Type B pancreatic cell (in vitro differentiated cells): Measurements from ENCODE around the gene CHD5. TPM values are rescaled to one million over a fixed set of nuclear protein-coding genes. Genes with fewer than 3 reads are reported as not detected.

Experiments used
- DNase-seq: peaks from one replicate; pipeline ENCODE4 v3.0.0; 2021; ENCODE audit warnings: mixed read lengths; ENCODE audit not compliant: unreplicated experiment; ENCODE audit errors: extremely low spot score
- H3K27ac Mint-ChIP-seq: 2 replicates; pipeline ENCODE4 v1.8.0; 2021; ENCODE audit warnings: mild to moderate bottlenecking, mixed read lengths
- H3K27me3 Mint-ChIP-seq: 2 replicates; pipeline ENCODE4 v1.8.0; 2021; ENCODE audit warnings: mixed read lengths
- H3K36me3 Mint-ChIP-seq: 2 replicates; pipeline ENCODE4 v1.8.0; 2021; ENCODE audit warnings: mixed read lengths
- H3K4me1 Mint-ChIP-seq: one replicate; pipeline ENCODE4 v1.8.0; 2021; ENCODE audit warnings: mixed read lengths; ENCODE audit not compliant: unreplicated experiment
- H3K4me3 Mint-ChIP-seq: 2 replicates; pipeline ENCODE4 v1.8.0; 2021; ENCODE audit warnings: mild to moderate bottlenecking, mixed read lengths
- H3K9me3 Mint-ChIP-seq: 2 replicates; pipeline ENCODE4 v1.8.0; 2021; ENCODE audit warnings: mixed read lengths
- CTCF ChIP-seq: fragments of 200-600 bp; sonication (generic); conservative IDR thresholded peaks from 2 replicates; pipeline ENCODE4 v1.5.0; 2021; ENCODE audit warnings: antibody characterized with exemption, mild to moderate bottlenecking
- total RNA-seq: library from RNA; stranded (reverse); gene quantifications from 2 replicates; pipeline ENCODE4 v1.2.1, GENCODE V29; 2021; ENCODE audit warnings: low replicate concordance

Gene CHD5
- total RNA-seq, 1 donor from 2014 or later: 0.70 TPM

DNA sequence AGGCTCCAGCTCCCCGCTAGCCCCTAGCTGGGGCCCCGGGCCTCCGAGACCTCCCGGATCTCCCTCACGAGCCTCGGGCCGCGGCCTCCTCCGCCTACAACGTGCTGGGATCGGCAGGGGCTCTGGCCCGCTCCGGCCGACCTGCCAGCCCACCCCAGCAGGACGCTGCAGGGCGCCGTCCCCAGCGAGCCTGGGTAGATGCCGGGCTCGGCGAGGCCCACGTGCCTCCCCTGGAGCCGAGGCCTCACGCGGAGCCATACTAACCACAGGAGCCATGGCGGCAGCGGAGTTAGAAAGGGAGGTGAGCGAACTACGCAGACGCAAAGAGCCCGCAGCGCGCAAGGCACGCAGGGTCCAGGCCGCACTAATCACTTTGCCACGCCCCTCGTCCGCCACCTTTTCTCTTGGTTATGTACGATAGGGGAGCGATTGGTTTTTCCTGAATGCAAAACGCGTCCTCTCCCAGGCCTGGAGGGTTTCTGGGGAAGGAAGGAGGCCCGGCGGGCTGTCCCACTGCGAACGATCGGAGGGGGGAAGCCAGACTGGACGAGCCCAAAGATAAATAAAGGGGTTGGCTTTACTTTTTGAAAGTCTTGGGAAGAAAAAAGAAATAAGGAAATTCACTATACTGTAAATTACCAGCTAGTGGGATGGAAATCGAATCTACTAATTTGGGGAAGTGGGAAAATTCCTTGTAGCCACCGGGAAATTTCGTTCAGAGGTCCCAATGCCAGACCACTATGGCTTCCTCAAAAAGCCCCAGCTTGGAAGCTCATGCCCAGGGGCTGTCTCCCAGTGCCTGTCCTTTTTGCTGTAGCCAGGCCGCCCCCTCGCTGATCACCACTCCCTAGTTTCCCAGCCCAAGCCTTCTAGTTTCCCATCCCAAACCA, 19.4 kb upstream of the CHD5 start, which contains the start of gene RPL22:
Gene RPL22, minus strand, starts transcription at position 298 of the 890 bp plus-strand sequence. Its CDS starts 22 bp downstream, at position 276.
- peak within 1 kb of the TSS; percentile 98 for H3K27ac Mint-ChIP-seq
- DNase-seq: peak; percentile 96
- TF ChIP-seq CTCF: no peak
- peaks cover 32% of the 10 kb centered on the region for H3K4me1 Mint-ChIP-seq
- no peaks in the 10 kb centered on the region for H3K9me3 Mint-ChIP-seq
- H3K4me3 Mint-ChIP-seq: peak within 1 kb of the TSS; percentile 90
- no peaks in the 10 kb centered on the region for H3K27me3 Mint-ChIP-seq
- peaks cover 18% of the 10 kb centered on the region for H3K36me3 Mint-ChIP-seq

- peak overlapping the region; percentile 90 for H3K4me3 Mint-ChIP-seq
- TF ChIP-seq CTCF: no peak
- peaks cover 18% of the 10 kb centered on the region for H3K36me3 Mint-ChIP-seq
- H3K27me3 Mint-ChIP-seq: no peaks in the 10 kb centered on the region
- H3K9me3 Mint-ChIP-seq: no peaks in the 10 kb centered on the region
- DNase-seq: no peak
- peaks cover 32% of the 10 kb centered on the region for H3K4me1 Mint-ChIP-seq
- H3K27ac Mint-ChIP-seq: peak overlapping the region; percentile 98
These were observed 18.7 kb upstream of the CHD5 start for GRCh38 chr1:6198646-6199297.

- no peak for TF ChIP-seq CTCF
- no peaks in the 10 kb centered on the region for H3K9me3 Mint-ChIP-seq
- no peak for DNase-seq
- H3K36me3 Mint-ChIP-seq: peaks cover 20% of the 10 kb centered on the region
- peak overlapping the region; percentile 90 for H3K4me3 Mint-ChIP-seq
- H3K27me3 Mint-ChIP-seq: no peaks in the 10 kb centered on the region
- peak overlapping the region; percentile 98 for H3K27ac Mint-ChIP-seq
- peaks cover 32% of the 10 kb centered on the region for H3K4me1 Mint-ChIP-seq
These were observed 17.8 kb upstream of the CHD5 start for GRCh38 chr1:6197746-6198427.

DNA sequence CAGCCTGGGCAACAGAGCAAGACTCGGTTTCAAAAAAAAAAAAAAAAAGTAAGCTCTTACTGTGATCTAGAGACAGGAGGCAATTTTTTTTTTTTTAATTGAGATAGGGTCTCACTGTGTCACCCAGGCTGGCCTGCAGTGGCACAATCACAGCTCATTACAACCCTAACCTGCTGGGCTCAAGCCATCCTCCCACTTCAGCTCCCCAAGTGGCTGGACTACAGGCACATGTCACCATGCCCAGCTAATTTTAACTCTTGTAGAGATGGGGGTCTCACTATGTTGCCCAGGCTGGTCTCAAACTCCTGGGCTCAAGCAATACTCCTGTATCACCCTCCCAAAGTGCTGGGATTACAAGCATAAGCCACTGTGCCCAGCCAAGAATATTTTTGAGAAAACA, 11.8 kb upstream of the CHD5 start:
- Mint-ChIP-seq H3K27ac (no peak overlapping the region), H3K4me1 (peaks cover 13% of the 10 kb centered on the region), H3K9me3 (no peaks in the 10 kb centered on the region), H3K4me3 (no peak overlapping the region), H3K36me3 (peaks cover 23% of the 10 kb centered on the region), H3K27me3 (no peaks in the 10 kb centered on the region)
- no peak for DNase-seq
- no peak for TF ChIP-seq CTCF

- H3K9me3 Mint-ChIP-seq: no peaks in the 10 kb centered on the region
- peaks cover 10% of the 10 kb centered on the region for H3K27me3 Mint-ChIP-seq
- H3K36me3 Mint-ChIP-seq: peaks cover 33% of the 10 kb centered on the region
- no peak overlapping the region for H3K4me3 Mint-ChIP-seq
- peaks cover 8% of the 10 kb centered on the region for H3K4me1 Mint-ChIP-seq
- H3K27ac Mint-ChIP-seq: no peak overlapping the region
- TF ChIP-seq CTCF: no peak
- no peak for DNase-seq
These were observed 8.3 kb upstream of the CHD5 start for GRCh38 chr1:6188466-6188865.
